Memory B cell (primary cell): Measurements from ENCODE around the gene REG1A.

Experiments
- ATAC-seq: fragments of 150-1000 bp; cut with Tn5 transposase; 2 replicates; pipeline ENCODE4 v1.10.0; 2021; ENCODE audit warnings: low read depth, mild to moderate bottlenecking, moderate library complexity
- DNase-seq, 2 donors: peaks; one replicate each; pipeline ENCODE4 v3.0.0; 2022; ENCODE audit warnings: low spot score in 2 of 2
- H3K27ac Mint-ChIP-seq: one replicate; pipeline ENCODE4 v1.8.0; 2022; ENCODE audit warnings: mild to moderate bottlenecking, moderate library complexity, mixed read lengths
- H3K27me3 Mint-ChIP-seq: one replicate; pipeline ENCODE4 v1.8.0; 2022; ENCODE audit warnings: mixed read lengths
- H3K36me3 Mint-ChIP-seq: one replicate; pipeline ENCODE4 v1.8.0; 2022; ENCODE audit warnings: mild to moderate bottlenecking, mixed read lengths
- H3K4me1 Mint-ChIP-seq: one replicate; pipeline ENCODE4 v1.8.0; 2022; ENCODE audit warnings: mixed read lengths
- H3K4me3 Mint-ChIP-seq: one replicate; pipeline ENCODE4 v1.8.0; 2022; ENCODE audit warnings: mild to moderate bottlenecking, moderate library complexity, mixed read lengths
- H3K9me3 Mint-ChIP-seq: one replicate; pipeline ENCODE4 v1.8.0; 2022; ENCODE audit warnings: mixed read lengths

The REG1A gene

DNA sequence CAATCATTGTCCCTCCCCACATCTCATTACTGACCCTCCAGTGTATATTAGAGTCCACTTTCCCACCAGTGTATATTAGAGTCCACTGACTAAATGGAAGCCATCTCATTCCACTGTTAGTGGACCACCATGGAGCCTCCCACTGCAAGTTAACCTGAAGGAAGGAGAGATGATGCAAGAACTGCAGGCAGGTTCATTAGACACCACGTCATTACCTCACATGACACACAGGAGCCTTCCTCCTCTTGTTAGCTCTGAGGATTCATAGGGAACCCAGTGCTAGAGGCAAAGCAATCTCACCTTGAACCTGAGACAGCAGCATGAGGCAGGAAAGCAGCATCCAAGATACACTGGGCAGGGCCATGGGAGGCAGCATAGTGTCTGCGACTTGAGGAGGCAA is 38.7 kb downstream of the REG1A start:
- DNase-seq (no peak), ATAC-seq (no peak)
- H3K4me1 Mint-ChIP-seq = no peaks in the 10 kb centered on the region
- H3K4me3 Mint-ChIP-seq = no peak overlapping the region
- H3K9me3 Mint-ChIP-seq = peaks cover 3% of the 10 kb centered on the region
- H3K36me3 Mint-ChIP-seq = no peaks in the 10 kb centered on the region
- H3K27ac Mint-ChIP-seq = no peak overlapping the region
- H3K27me3 Mint-ChIP-seq = peaks cover 2% of the 10 kb centered on the region

DNA sequence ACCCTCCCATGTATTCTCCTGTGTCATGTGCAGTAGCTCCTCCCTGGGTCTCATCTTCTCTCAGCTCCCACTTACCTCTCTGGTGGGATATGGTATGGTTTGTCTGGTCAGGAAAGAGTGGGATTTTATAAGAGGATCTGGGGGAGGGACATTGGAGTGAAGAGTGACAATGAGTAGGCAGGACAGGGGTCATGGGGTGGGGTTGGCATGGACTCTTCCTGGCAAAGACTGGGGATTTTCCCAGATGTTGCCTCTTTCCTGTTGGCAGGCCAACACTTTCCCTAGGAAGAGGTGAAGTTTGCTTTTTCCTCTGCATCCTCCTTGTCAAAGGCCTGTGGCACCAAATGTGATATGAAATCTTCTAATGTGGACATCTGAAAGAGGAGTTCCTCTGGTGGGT is 39.4 kb downstream of the REG1A start, which contains the start of gene REG3A:
Gene REG3A (minus strand): TSS at position 101 of the 400 bp plus-strand sequence. CDS start 348 bp downstream, outside the sequence.
- DNase-seq (no peak), ATAC-seq (no peak)
- no peaks in the 10 kb centered on the region for H3K36me3 Mint-ChIP-seq
- H3K27me3 Mint-ChIP-seq = peaks cover 2% of the 10 kb centered on the region
- peaks cover 2% of the 10 kb centered on the region for H3K9me3 Mint-ChIP-seq
- H3K4me3 Mint-ChIP-seq = no peak within 1 kb of the TSS
- no peaks in the 10 kb centered on the region for H3K4me1 Mint-ChIP-seq
- no peak within 1 kb of the TSS for H3K27ac Mint-ChIP-seq

DNA sequence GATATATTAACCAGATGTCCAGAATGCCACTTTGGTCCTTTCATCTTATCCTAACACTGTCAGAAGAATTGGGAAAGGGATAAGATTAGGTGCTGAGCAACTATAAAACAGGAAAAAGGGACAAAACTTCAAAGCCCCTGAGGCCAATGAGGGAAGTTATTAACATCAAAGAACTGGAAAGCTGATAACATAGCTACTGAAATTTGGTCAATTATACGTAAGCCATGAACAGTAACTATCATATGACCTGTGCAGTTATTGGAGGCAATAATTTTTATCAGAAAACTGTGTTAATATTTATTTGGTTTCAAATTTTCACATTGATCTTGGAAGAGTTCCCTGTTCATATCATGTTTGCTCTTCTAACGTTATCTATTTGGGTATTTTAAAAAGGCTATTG is 41.8 kb downstream of the REG1A start:
- H3K36me3 Mint-ChIP-seq = no peaks in the 10 kb centered on the region
- no peaks in the 10 kb centered on the region for H3K4me1 Mint-ChIP-seq
- DNase-seq (no peak), ATAC-seq (no peak)
- peaks cover 2% of the 10 kb centered on the region for H3K9me3 Mint-ChIP-seq
- no peak overlapping the region for H3K4me3 Mint-ChIP-seq
- H3K27ac Mint-ChIP-seq = no peak overlapping the region
- H3K27me3 Mint-ChIP-seq = peaks cover 2% of the 10 kb centered on the region

DNA sequence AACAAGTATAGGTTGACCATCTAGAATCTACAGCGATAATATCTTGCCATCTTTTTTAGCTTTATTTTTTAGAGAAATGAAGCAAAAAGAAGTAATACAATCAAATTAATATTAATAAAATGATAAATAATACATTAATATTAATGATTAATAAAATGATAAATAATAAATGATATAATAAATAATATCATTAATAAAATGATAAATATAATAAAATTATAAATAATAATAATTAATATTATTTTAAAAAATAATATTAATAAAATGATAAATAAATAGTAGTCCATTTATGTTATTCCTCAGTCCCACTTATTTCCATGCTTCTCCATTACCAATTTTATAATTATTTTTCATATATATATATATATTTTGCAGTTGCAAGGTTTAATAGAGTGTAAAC is 42.5 kb downstream of the REG1A start:
- DNase-seq = no peak
- Mint-ChIP-seq H3K9me3 (peaks cover 2% of the 10 kb centered on the region), H3K27me3 (peaks cover 2% of the 10 kb centered on the region), H3K36me3 (no peaks in the 10 kb centered on the region), H3K27ac (no peak overlapping the region), H3K4me1 (no peaks in the 10 kb centered on the region), H3K4me3 (no peak overlapping the region)
- no peak for ATAC-seq

DNA sequence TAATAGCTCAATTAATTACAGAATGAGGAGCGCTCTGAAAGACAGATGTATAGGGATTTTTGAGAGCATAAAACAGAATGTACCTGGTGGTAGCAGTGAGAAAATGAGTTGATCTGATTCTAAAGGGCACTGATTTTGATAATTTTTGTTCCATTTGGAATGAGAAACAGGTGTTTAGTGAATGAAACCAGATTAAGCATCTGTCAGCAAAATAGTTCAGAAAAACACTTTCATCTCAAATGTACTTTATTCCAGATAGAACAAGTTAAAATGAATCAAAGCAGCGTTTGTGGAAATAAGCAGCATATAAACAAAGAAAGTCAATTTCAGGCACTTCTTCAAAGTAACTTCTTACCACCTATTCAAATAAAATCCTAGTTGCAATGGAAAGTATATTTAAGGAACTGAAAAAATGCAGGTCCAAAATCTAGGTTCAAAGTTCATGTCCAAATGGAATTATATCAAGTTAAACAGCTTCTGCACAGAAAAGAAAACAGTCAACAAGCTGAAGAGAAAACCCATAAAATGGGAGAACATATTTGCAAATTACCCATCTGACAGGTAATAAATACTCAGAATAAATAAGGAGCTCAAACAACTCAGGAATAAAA is 51.2 kb downstream of the REG1A start:
- Mint-ChIP-seq H3K4me1 (no peaks in the 10 kb centered on the region), H3K27me3 (no peaks in the 10 kb centered on the region), H3K36me3 (no peaks in the 10 kb centered on the region), H3K9me3 (no peaks in the 10 kb centered on the region), H3K27ac (no peak overlapping the region), H3K4me3 (no peak overlapping the region)
- ATAC-seq = no peak
- no peak for DNase-seq
